Ovary (tissue), 9 donors: ENCODE results near the gene POLK. TPM values are rescaled to one million over a fixed set of nuclear protein-coding genes. Genes with fewer than 3 reads are reported as not detected.

Experiments
- DNase-seq, 5 donors: peaks; one replicate each; pipeline ENCODE4 v3.0.0-alpha.2; 2019 to 2020
- H3K27ac ChIP-seq, 2 donors: fragments of 200-600 bp; one replicate each; pipeline versions ENCODE4 v1.5.1 to v1.8.0; 2019 to 2022
- H3K27me3 ChIP-seq: fragments of 200-600 bp; one replicate; pipeline ENCODE4 v1.8.0; 2022
- H3K36me3 ChIP-seq: fragments of 200-600 bp; sonication (generic); one replicate; pipeline ENCODE4 v1.5.1; 2019
- H3K4me1 ChIP-seq: one replicate; pipeline ENCODE4 v1.8.1; 2013; ENCODE audit warnings: mild to moderate bottlenecking, moderate library complexity; ENCODE audit not compliant: insufficient read depth
- H3K4me3 ChIP-seq: fragments of 200-600 bp; sonication (generic); one replicate; pipeline ENCODE4 v1.5.1; 2017
- H3K9me3 ChIP-seq, 2 donors: fragments of 200-600 bp in 1 of 2; sonication (generic) in 1 of 2; one replicate each; pipeline versions ENCODE4 v1.5.1 to v1.8.1; 2013 to 2019; ENCODE audit warnings: mild to moderate bottlenecking in 1 of 2, moderate library complexity in 1 of 2
- CTCF ChIP-seq, 3 donors: fragments of 450-650 bp in 2 of 3; fragments of 200-600 bp in 1 of 3; IDR thresholded peaks; one replicate each; pipeline versions ENCODE4 v1.5.1 to v1.8.0; 2016 to 2022; ENCODE audit warnings: antibody characterized with exemption in 3 of 3, mild to moderate bottlenecking in 1 of 3
- EP300 ChIP-seq: sonication (generic); formaldehyde crosslinking; IDR thresholded peaks from one replicate; pipeline ENCODE4 v1.6.1; 2017; ENCODE audit warnings: antibody characterized with exemption
- POLR2A ChIP-seq: fragments of 450-650 bp; IDR thresholded peaks from one replicate; pipeline ENCODE4 v1.6.1; 2017; ENCODE audit warnings: antibody characterized with exemption, mild to moderate bottlenecking, moderate library complexity
- WGBS, 3 donors: extraction: QIAGEN DNeasy Blood & Tissue Kit in 1 of 3; methylation state at CpG; one replicate each; pipeline versions ENCODE4 v1.1.5 to v1.1.7; 2013 to 2017; 5-methylcytosine and 5-hydroxymethylcytosine counted together
- intact Hi-C, 4 donors: fragments of 100-400 bp; cut with DNase I; formaldehyde crosslinking; loops; one replicate each; pipeline versions ENCODE4 v1.11.0 to v1.15.1; 2022 to 2023
- polyA plus RNA-seq, 2 donors: library from polyadenylated mRNA; stranded (reverse); fragments of 200-250 nt in 1 of 2; fragments of 350-450 nt in 1 of 2; fragmentation: Illumina TruSeq in 1 of 2; extraction: RNeasy Lipid Tissue Mini Kit (QIAGEN cat#74804) in 1 of 2; gene quantifications; one replicate each; pipeline ENCODE4 v1.2.3, GENCODE V29; 2013 to 2014
- total RNA-seq, 7 donors: library from RNA; depleted of rRNA in 2 of 7; stranded (reverse); fragments of >200 nt in 2 of 7; fragmentation: NEBNext Ultra II Directional in 3 of 7; extraction: Animal tissue kit (Norgen Biotek cat#: 25700) in 3 of 7; gene quantifications; one replicate each; pipeline versions ENCODE4 v1.1.0 to v1.2.4, GENCODE V29; 2016 to 2023
- donor health status: DM: no; HTN: no; CAD: no; lungs with moderate emphysema.
- donor health status: DM: no; HTN: no; CAD: no.
- donor health status: Bipolar disorder and iron deficiency.
- donor health status: DM: yes; HTN: yes; CAD: no.
- donor health status: DM: no; HTN: no; CAD: no.
- donor health status: DM: yes; HTN: yes; CAD: no.

POLK gene
- total and polyA plus RNA-seq, 9 donors = 9.3 to 41.0 (median 32.4) TPM

- intact Hi-C loops = no loop called here
- Histone ChIP-seq H3K27me3 (no peaks in the 10 kb centered on the region), H3K4me1 (no peaks in the 10 kb centered on the region), H3K27ac (no peak overlapping the region), H3K36me3 (no peaks in the 10 kb centered on the region), H3K4me3 (no peak overlapping the region), H3K9me3 (no peaks in the 10 kb centered on the region)
- 94 to 99% (median 95%) methylated on average over 2 of the region's 2 CpGs for WGBS, 3 donors
- no peak for DNase-seq
- no peak for TF ChIP-seq POLR2A
- no peak for TF ChIP-seq EP300
- no peak for TF ChIP-seq CTCF (IDR thresholded peaks at IDR 0.05)
Observed at GRCh38 chr5:75521195-75521594, 9.5 kb downstream of the POLK start.

- Histone ChIP-seq H3K4me3 (no peak overlapping the region), H3K4me1 (no peaks in the 10 kb centered on the region), H3K27ac (no peak overlapping the region), H3K27me3 (no peaks in the 10 kb centered on the region), H3K36me3 (no peaks in the 10 kb centered on the region), H3K9me3 (no peaks in the 10 kb centered on the region)
- no peak for DNase-seq
- TF ChIP-seq EP300 (no peak), POLR2A (no peak), CTCF (IDR thresholded peaks at IDR 0.05) (no peak)
- intact Hi-C loops = no loop called here
Observed at GRCh38 chr5:75522025-75522424, 10.3 kb downstream of the POLK start.

- H3K4me1 ChIP-seq = no peaks in the 10 kb centered on the region
- 96 to 99% (median 97%) methylated on average over 1 of the region's 1 CpG for WGBS, 3 donors
- no peaks in the 10 kb centered on the region for H3K9me3 ChIP-seq
- no peaks in the 10 kb centered on the region for H3K36me3 ChIP-seq
- DNase-seq = no peak
- no peaks in the 10 kb centered on the region for H3K27me3 ChIP-seq
- TF ChIP-seq POLR2A = no peak
- no peak for TF ChIP-seq CTCF (IDR thresholded peaks at IDR 0.05)
- no peak for TF ChIP-seq EP300
- no peak overlapping the region for H3K27ac ChIP-seq
- H3K4me3 ChIP-seq = no peak overlapping the region
- intact Hi-C loops = no loop called here
Observed at GRCh38 chr5:75522542-75522941, 10.9 kb downstream of the POLK start.

GRCh38 chr5:75523275-75523674 is 11.6 kb downstream of the POLK start:
- H3K27me3 ChIP-seq = no peaks in the 10 kb centered on the region
- DNase-seq = no peak
- no peak overlapping the region for H3K4me3 ChIP-seq
- TF ChIP-seq POLR2A (no peak), EP300 (no peak), CTCF (IDR thresholded peaks at IDR 0.05) (no peak)
- intact Hi-C loops = no loop called here
- H3K4me1 ChIP-seq = no peaks in the 10 kb centered on the region
- WGBS, 3 donors = 95 to 100% (median 100%) methylated on average over 1 of the region's 1 CpG
- no peak overlapping the region for H3K27ac ChIP-seq
- H3K9me3 ChIP-seq = no peaks in the 10 kb centered on the region
- H3K36me3 ChIP-seq = no peaks in the 10 kb centered on the region

- Histone ChIP-seq H3K4me1 (no peaks in the 10 kb centered on the region), H3K9me3 (no peaks in the 10 kb centered on the region), H3K27me3 (no peaks in the 10 kb centered on the region), H3K27ac (no peak overlapping the region), H3K36me3 (no peaks in the 10 kb centered on the region), H3K4me3 (no peak overlapping the region)
- no peak for DNase-seq
- no peak for TF ChIP-seq CTCF (IDR thresholded peaks at IDR 0.05)
- no peak for TF ChIP-seq POLR2A
- no peak for TF ChIP-seq EP300
- WGBS, 3 donors = 77 to 95% (median 93%) methylated on average over 3 of the region's 3 CpGs
- intact Hi-C loops = no loop called here
Observed at GRCh38 chr5:75524071-75524470, 12.4 kb downstream of the POLK start.
